Activated CD4-positive, alpha-beta T cell treated with anti-CD3 and anti-CD28 coated beads for 1 hour (primary cell): ENCODE data around the gene CCL28.
"Not testable (repeated sequence)": the region's sequence is repeated elsewhere in the genome, so short reads cannot be mapped to it uniquely, and the experiment has no call there.

Experiments used
- DNase-seq: peaks from one replicate; pipeline ENCODE4 v3.0.0-alpha.2; 2020

Gene CCL28

GRCh38 chr5:43409809-43410271 lies 2.4 kb downstream of the CCL28 start:
- DNase-seq = no peak

DNA sequence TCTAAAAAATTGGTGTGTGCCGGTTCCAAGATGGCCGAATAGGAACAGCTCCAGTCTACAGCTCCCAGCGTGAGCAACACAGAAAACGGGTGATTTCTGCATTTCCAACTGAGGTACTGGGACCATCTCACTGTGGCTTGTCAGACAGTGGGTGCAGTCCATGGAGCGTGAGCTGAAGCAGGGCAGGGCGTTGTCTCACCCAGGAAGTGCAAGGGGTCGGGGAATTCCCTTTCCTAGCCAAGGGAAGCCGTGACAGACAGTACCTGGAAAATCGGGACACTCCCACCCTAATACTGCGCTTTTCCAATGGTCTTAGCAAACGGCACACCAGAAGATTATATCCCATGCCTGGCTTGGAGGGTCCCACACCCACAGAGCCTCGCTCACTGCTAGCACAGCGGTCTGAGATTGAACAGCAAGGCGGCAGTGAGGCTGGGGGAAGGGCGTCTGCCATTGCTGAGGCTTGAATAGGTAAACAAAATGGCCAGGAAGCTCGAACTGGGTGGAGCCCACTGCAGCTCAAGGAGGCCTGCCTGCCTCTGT lies 9.6 kb downstream of the CCL28 start:
- not testable (repeated sequence) for DNase-seq

DNA sequence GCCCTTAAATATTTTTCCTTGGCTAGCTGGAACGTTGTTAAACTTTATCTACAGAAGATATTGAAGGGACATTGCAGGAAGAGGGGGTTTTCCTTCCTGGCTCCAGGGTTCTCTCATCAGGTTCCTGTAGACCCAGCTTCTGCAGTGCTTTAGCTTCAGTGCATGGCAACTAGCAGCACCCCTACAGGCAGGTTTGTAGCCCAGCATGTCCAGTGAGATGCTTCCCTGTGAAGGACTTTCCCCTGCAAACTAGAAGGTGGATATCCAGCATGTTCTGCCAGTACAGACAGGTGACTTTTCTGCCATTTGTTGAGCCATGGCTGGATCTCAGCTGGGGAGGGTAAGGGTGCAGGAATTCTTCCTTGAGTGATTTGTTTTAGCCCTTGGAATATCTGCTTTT lies 10.4 kb downstream of the CCL28 start:
- no peak for DNase-seq

DNA sequence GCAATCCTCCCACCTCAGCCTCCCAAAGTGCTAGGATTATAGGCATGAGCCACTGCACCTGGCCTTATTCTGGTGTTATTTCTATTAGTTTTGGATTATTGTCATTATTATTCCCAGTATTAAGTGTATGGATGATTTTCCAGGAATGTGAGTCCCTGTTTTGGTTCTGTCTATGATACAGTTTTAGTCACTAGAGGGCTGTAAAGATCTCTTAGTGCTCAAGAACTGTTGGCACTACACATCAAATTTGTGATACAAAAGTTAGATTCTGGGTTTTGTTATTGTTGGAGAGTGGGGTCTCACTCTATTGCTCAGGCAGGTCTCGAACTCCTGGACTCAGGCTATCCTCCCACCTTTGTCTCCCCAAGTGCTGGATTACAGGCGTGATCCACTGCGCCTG lies 12.1 kb downstream of the CCL28 start:
- DNase-seq = no peak

GRCh38 chr5:43396762-43397304 lies 15.4 kb downstream of the CCL28 start:
- peak; percentile 40 for DNase-seq

DNA sequence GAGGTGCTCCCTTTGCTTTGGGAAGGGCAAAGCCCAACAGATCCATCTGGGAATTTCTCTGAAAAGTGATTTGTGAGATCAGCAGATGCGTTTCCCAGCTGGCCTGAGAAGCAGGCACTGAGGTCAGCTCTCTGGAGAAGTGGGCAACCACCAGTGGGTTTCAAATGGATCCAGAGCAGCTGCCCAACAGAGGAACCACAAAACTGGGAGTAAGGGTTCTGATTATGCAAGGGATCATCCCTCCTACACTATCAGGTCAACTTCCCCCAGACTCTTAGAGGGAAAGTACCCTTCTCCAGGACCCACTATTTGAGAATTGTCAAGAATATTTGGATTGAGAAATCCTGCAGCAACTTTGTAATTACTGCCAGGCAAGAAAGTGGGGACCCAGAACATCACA lies 21.7 kb downstream of the CCL28 start:
- DNase-seq = no peak

- no peak for DNase-seq
Measured at GRCh38 chr5:43389679-43390329, 22.4 kb downstream of the CCL28 start.

GRCh38 chr5:43386960-43387362 lies 25.2 kb downstream of the CCL28 start:
- no peak for DNase-seq

DNA sequence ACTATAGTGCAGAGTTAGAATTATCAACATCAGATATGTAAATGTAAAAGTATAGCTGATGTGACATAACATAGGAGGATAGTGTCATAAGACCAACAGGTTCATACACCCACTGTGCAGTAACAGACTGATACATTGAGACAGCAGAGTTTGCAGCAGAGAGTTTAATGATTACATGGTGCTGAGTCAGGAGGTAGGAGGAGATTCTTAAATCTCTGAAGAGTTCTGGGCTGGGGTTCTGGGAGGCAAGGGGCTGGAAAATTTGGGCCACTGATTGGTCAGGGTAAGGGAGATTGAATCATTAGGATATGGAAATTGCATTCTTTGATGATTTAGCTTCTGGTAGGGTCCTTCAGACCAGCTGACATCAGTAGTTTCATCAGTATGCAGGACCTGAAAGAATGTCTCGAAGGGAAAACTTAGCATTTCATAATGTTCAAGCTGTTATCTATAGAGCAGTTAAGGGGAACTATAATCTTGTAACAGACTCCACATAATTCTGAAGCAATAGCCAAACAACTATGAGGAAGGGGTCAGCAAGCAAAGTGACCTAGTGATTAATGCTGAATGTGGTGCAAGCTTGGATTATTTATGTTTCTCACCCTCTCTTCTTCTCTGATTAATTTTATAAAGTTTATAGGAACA lies 35.6 kb downstream of the CCL28 start:
- DNase-seq = no peak

GRCh38 chr5:43371821-43372220 lies 40.4 kb downstream of the CCL28 start:
- no peak for DNase-seq

DNA sequence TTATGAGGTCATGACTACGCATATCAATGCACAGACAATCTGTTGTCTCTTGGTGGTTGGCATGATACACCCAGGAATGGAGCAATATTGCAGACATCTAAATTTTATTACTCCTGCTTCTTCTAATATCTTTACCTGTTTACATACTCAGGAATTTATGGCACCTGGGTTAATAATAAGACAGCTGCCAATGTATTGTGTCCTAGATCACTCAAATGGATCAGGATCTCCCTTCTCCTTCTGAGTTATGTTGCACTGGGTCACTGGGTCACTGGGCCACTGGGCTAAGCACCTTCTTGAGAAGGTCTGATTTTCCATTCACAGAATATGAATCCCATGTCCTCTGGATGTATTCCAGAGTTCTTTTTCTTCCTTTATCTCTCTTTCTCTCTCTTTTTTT lies 41.8 kb downstream of the CCL28 start:
- no peak for DNase-seq

- no peak for DNase-seq
Measured at GRCh38 chr5:43369651-43370050, 42.5 kb downstream of the CCL28 start.

- no peak for DNase-seq
Measured at GRCh38 chr5:43367909-43368669, 44.1 kb downstream of the CCL28 start.

DNA sequence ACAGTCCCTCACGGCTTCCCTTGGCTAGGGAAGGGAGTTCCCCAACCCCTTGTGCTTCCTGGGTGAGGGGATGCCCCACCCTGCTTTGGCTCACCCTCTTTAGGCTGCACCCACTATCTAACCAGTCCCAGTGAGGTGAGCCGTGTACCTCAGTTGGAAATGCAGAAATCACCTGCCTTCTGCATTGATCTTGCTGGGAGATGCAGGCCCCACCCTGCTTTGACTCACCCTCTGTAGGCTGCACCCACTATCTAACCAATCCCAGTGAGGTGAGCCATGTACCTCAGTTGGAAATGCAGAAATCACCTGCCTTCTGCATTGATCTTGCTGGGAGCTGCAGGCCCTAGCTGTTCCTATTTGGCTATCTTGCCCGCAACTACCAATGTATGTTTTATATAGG lies 44.7 kb downstream of the CCL28 start:
- no peak for DNase-seq

DNA sequence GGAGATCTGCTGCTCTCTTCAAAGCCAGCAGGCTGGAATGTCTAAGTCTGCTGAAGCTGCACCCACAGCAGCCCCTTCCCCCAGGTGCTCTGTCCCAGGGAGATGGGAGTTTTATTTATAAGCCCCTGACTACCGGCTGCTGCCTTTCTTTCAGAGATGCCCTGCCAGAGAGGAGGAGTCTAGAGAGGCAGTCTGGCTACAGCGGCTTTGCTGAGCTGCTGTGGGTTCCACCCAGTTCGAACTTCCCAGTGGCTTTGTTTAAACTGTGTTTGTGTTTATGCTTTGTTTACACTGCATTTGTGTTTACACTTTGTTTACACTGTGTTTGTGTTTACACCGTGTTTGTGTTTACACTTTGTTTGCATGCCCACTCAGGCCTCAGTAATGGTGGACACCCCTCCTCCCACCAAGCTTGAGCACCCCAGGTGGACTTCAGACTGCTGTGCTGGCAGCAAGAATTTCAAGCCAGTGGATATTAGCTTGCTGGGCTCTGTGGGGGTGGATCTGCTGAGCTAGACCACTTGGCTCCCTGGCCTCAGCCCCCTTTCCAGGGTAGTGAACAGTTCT lies 45.4 kb downstream of the CCL28 start:
- DNase-seq = not testable (repeated sequence)

DNA sequence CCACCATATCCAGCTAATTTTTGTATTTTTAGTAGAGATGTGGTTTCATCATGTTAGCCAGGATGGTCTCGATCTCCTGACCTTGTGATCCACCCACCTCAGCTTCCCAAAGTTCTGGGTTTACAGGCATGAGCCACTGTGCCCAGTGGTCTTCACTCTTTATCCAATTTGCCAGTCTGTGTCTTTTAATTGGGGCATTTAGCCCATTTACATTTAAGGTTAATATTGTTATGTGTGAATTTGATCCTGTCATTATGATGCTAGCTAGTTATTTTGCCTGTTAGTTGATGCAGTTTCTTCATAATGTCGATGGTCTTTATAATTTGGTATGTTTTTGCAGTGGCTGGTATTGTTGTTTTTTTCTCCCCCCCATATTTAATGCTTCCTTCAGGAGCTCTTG lies 47.0 kb downstream of the CCL28 start:
- DNase-seq = not testable (repeated sequence)

- no peak for DNase-seq
Measured at GRCh38 chr5:43363445-43364152, 48.6 kb downstream of the CCL28 start.

- DNase-seq = no peak
Measured at GRCh38 chr5:43362725-43363435, 49.3 kb downstream of the CCL28 start.

DNA sequence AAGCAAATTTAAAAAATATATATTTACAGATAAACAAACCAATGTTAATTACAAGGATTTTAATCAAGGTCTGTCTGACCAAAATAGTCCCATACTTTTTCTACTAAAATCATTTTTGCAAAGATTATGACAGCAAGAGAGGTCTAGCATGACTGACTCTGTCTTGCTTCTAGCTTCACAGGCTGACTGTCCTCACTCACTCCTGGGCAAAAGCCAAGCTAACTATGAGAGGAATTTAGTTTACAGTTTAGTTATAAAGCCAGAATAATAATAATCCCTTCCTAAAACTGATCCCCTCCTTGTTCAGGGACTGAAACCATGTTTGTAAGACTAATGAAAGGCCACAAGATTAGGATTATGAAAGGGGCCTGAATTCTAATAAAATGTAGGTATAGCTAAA lies 53.5 kb downstream of the CCL28 start:
- DNase-seq = no peak

DNA sequence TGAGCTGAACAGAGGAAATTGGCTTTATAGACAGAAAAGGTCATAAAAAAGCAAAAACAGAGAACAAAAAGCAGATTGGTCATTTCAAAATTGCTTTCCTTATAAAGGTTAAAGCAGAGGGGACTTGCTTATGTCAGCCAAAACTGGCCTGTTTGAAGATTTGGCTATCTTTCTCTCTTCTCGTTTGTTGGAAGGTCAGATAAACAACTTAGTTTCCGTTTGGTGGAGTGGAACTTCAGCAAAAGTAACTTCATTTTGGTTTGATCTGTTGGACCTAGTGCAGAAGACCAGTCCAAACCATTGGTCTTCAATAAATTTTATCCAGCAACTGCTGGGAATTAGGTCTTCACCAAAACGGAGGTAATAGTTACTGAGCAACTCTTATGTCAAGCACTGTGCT lies 53.9 kb downstream of the CCL28 start:
- no peak for DNase-seq

GRCh38 chr5:43357878-43358281 lies 54.3 kb downstream of the CCL28 start:
- DNase-seq = no peak

DNA sequence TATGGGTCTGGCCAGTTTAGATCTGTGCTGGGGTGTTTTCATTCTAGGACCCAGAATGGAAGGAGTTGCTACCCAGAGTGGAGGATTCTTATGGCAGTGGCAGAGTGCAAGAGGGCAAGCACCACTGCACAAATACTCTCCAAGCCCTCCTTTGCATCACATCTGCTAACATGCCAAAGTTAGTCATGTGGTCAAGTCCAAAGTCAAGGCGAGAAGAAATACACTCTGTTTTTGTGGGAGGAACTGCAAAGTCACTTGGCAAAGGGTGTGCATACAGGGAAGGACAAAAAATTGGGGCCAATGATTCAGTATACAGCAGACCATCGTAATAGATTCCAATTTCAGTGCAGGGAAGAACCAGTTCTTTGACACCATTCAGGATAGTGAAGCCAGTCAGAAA lies 55.1 kb downstream of the CCL28 start:
- DNase-seq = no peak
